HCT116 (cell line): Measurements from ENCODE around the gene MYADM. TPM values are rescaled to one million over a fixed set of nuclear protein-coding genes. Genes with fewer than 3 reads are reported as not detected.

Experiments
- ATAC-seq: fragments of 200-7000 bp; cut with Tn5 transposase; 2 replicates; pipeline ENCODE4 v1.9.1; 2020; ENCODE audit warnings: mild to moderate bottlenecking, moderate library complexity
- BruUV-seq: library from RNA; stranded (reverse); fragments of 400-500 nt; replicated peaks from 2 replicates; lab custom pipeline; 2021; lab: Mats Ljungman, UMichigan
- CTCF ChIA-PET: fragments of 300-600 bp; sonication (Branson Sonifier 250); formaldehyde crosslinking; loops from one replicate; lab custom pipeline; 2021; ENCODE audit warnings: antibody characterized with exemption; lab: Charles Lee
- POLR2A ChIA-PET: fragments of 300-600, 350-600 bp; sonication (Branson Sonifier 250); formaldehyde crosslinking; loops from one replicate; lab custom pipeline; 2021; ENCODE audit warnings: antibody characterized with exemption; lab: Charles Lee
- RAD21 ChIA-PET, 2 experiments: fragments of 300-600 bp; sonication (Branson Sonifier 250); formaldehyde crosslinking; loops; one replicate each; lab custom pipeline; 2023; ENCODE audit warnings: low total read pairs in 2 of 2; ENCODE audit not compliant: uncharacterized antibody in 2 of 2, unreplicated experiment in 2 of 2, low non-redundant PET in 1 of 2; lab: Charles Lee
- DNase-seq: peaks from one replicate; pipeline ENCODE4 v3.0.0-alpha.2; 2010; ENCODE audit warnings: low read depth, low spot score
- H2AFZ ChIP-seq: fragments of 200-600 bp; shearing (Covaris generic), sonication (generic); 2 replicates; pipeline ENCODE4 v1.6.1; 2017; ENCODE audit warnings: low read depth, mixed run types, mixed read lengths, antibody characterized with exemption, low read length; ENCODE audit not compliant: poor library complexity, severe bottlenecking
- H3K27ac ChIP-seq: 2 replicates; pipeline ENCODE4 v1.5.1; 2012; ENCODE audit warnings: low read depth, low read length
- H3K27me3 ChIP-seq: fragments of 200-600 bp; sonication (generic); 2 replicates; pipeline ENCODE4 v1.6.1; 2016; ENCODE audit warnings: mixed run types, low read length, mixed read lengths; ENCODE audit not compliant: insufficient read depth
- H3K36me3 ChIP-seq, 2 experiments: fragments of 200-500 bp in 1 of 2; fragments of 200-600 bp in 1 of 2; sonication (Bioruptor generic) in 1 of 2; sonication (generic) in 1 of 2; 2 replicates each; pipeline versions ENCODE4 v1.5.1 to v1.6.1; 2014 to 2016; ENCODE audit warnings: low read length in 2 of 2, inconsistent platforms in 1 of 2, mixed read lengths in 1 of 2, mixed run types in 1 of 2; ENCODE audit not compliant: insufficient read depth in 2 of 2, control insufficient read depth in 1 of 2
- H3K4me1 ChIP-seq, 2 experiments: fragments of 200-600 bp in 1 of 2; sonication (generic) in 1 of 2; 2 replicates each; pipeline versions ENCODE4 v1.5.1 to v1.6.1; 2012 to 2017; ENCODE audit warnings: low read length in 2 of 2, inconsistent platforms in 1 of 2, mild to moderate bottlenecking in 1 of 2, mixed read lengths in 1 of 2, mixed run types in 1 of 2, moderate library complexity in 1 of 2; ENCODE audit not compliant: insufficient read depth in 2 of 2, control insufficient read depth in 1 of 2
- H3K4me2 ChIP-seq: fragments of 200-600 bp; sonication (generic); 2 replicates; pipeline ENCODE4 v1.6.1; 2017; ENCODE audit warnings: mixed run types, low read length, mixed read lengths
- H3K4me3 ChIP-seq, 2 experiments: fragments of 200-600 bp in 1 of 2; sonication (generic) in 1 of 2; replicated peaks in 1 of 2; 2 replicates each; pipeline ENCODE4 v1.5.1; 2011 to 2016; ENCODE audit warnings: low read length in 2 of 2, control low read depth in 1 of 2, low read depth in 1 of 2, mild to moderate bottlenecking in 1 of 2, mixed read lengths in 1 of 2, mixed run types in 1 of 2
- H3K79me2 ChIP-seq: fragments of 200-600 bp; sonication (generic); 2 replicates; pipeline ENCODE4 v1.6.1; 2017; ENCODE audit warnings: mild to moderate bottlenecking, mixed run types, low read length, moderate library complexity, mixed read lengths; ENCODE audit not compliant: insufficient read depth
- H3K9ac ChIP-seq: fragments of 200-600 bp; sonication (generic); 2 replicates; pipeline ENCODE4 v1.6.1; 2016; ENCODE audit warnings: low read length, mixed read lengths
- H3K9me2 ChIP-seq: fragments of 200-600 bp; sonication (generic), shearing (Covaris generic); 2 replicates; pipeline ENCODE4 v1.6.1; 2017; ENCODE audit warnings: mixed run types, mild to moderate bottlenecking, moderate library complexity; ENCODE audit not compliant: insufficient read depth
- H3K9me3 ChIP-seq, 2 experiments: fragments of 200-500 bp in 1 of 2; fragments of 200-600 bp in 1 of 2; sonication (Bioruptor generic) in 1 of 2; sonication (generic) in 1 of 2; 2 replicates each; pipeline ENCODE4 v1.6.1; 2014 to 2017; ENCODE audit warnings: low read length in 2 of 2, mixed read lengths in 2 of 2, inconsistent platforms in 1 of 2, low read depth in 1 of 2, mild to moderate bottlenecking in 1 of 2, mixed run types in 1 of 2, moderate library complexity in 1 of 2; ENCODE audit not compliant: control insufficient read depth in 1 of 2, insufficient read depth in 1 of 2
- H4K20me1 ChIP-seq: fragments of 200-600 bp; sonication (generic), shearing (Covaris generic); 2 replicates; pipeline ENCODE4 v1.6.1; 2017; ENCODE audit warnings: mixed run types, mild to moderate bottlenecking, moderate library complexity; ENCODE audit not compliant: insufficient read depth
- ATF3 ChIP-seq: IDR thresholded peaks from 2 replicates; pipeline ENCODE4 v1.6.1; 2012
- CBX3 ChIP-seq: IDR thresholded peaks from 2 replicates; pipeline ENCODE4 v1.6.1; 2012; ENCODE audit warnings: low read depth
- EGR1 ChIP-seq: IDR thresholded peaks from 2 replicates; pipeline ENCODE4 v1.6.1; 2012; ENCODE audit warnings: low read depth
- EZH2 ChIP-seq: fragments of 200-600 bp; sonication (generic); IDR thresholded peaks from 2 replicates; pipeline ENCODE4 v1.6.1; 2017; ENCODE audit warnings: antibody characterized with exemption, mixed run types
- EZH2phosphoT487 ChIP-seq: fragments of 200-600 bp; IDR thresholded peaks from 2 replicates; pipeline ENCODE4 v1.6.1; 2018; ENCODE audit warnings: antibody characterized with exemption, borderline replicate concordance
- POLR2A ChIP-seq: IDR thresholded peaks from 2 replicates; pipeline ENCODE4 v1.7.0; 2011; ENCODE audit warnings: borderline replicate concordance; ENCODE audit not compliant: insufficient read depth, insufficient read length; ENCODE audit errors: extremely low read depth
- RAD21 ChIP-seq: IDR thresholded peaks from 2 replicates; pipeline ENCODE4 v1.6.1; 2012; ENCODE audit warnings: low read depth, mild to moderate bottlenecking
- SP1 ChIP-seq: IDR thresholded peaks from 2 replicates; pipeline ENCODE4 v1.6.1; 2012; ENCODE audit warnings: low read depth
- SRF ChIP-seq: IDR thresholded peaks from 2 replicates; pipeline ENCODE4 v1.6.1; 2012; ENCODE audit warnings: low read depth
- YY1 ChIP-seq: IDR thresholded peaks from 2 replicates; pipeline ENCODE4 v1.6.1; 2011; ENCODE audit warnings: low read length, low read depth, moderate library complexity, mild to moderate bottlenecking; ENCODE audit not compliant: insufficient replicate concordance; ENCODE audit errors: extremely low read depth
- ZNF274 ChIP-seq: fragments of 200-500 bp; sonication (Bioruptor generic); IDR thresholded peaks from 2 replicates; pipeline ENCODE4 v1.6.1; 2014; ENCODE audit warnings: mild to moderate bottlenecking, low read depth, low read length, inconsistent platforms
- intact Hi-C: fragments of 100-400 bp; cut with micrococcal nuclease; formaldehyde crosslinking; loops from 2 replicates; pipeline ENCODE4 v1.10.0; 2022
- total RNA-seq: library from RNA; stranded (reverse); gene quantifications from one replicate; pipeline ENCODE4 v1.2.1, GENCODE V29; 2021; ENCODE audit not compliant: unreplicated experiment
- TF ChIP-seq, protein P1 (sequence below): IDR thresholded peaks from 2 replicates; pipeline ENCODE4 v1.6.1; 2011; ENCODE audit warnings: mild to moderate bottlenecking, low read length, moderate library complexity; ENCODE audit not compliant: insufficient replicate concordance; ENCODE audit errors: extremely low read depth

Gene MYADM
- total RNA-seq, 1 experiment from 2014 or later, result 79.6 TPM

- TF ChIP-seq CBX3 (no peak), EZH2 (no peak), ATF3 (no peak), RAD21 (no peak), YY1 (no peak), SP1 (no peak), POLR2A (no peak), EGR1 (no peak), EZH2phosphoT487 (no peak)
- TF ChIP-seq, all 23 proteins: peak for 0
These were observed 39.5 kb downstream of the MYADM start (continued) for GRCh38 chr19:53907193-53907581.

DNA sequence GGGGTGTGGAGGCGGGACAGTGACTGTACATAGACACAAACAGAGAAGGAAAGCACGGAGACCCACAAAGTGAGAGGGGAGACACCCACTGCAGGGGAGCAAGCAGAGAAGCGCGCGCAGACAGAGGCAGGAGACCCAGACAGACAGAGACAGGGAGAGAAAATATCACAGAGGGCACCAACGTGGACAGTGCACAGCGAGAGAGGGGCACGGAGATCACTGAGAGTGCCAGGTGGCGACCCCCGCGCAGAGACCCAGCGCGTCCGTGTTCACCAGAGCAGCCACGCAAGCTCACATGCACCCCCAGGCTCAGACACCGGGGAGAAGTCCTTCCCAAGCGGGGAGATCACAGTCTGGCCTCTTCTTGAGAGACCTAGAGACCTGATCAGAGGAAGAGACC is 40.0 kb downstream of the MYADM start:
- Histone ChIP-seq H3K4me2 (no peak overlapping the region), H3K4me1 (peaks cover 0 to 12% of the 10 kb centered on the region in 2 experiments; a peak in 2 of 4 replicates), H3K9me3 (no peaks in the 10 kb centered on the region), H3K79me2 (no peaks in the 10 kb centered on the region), H3K27me3 (peaks cover 14% of the 10 kb centered on the region; the same call in 1 of the 2 replicates), H3K27ac (no peak overlapping the region), H3K9me2 (no peaks in the 10 kb centered on the region), H4K20me1 (no peaks in the 10 kb centered on the region), H3K4me3 (no peak overlapping the region), H3K36me3 (no peaks in the 10 kb centered on the region), H2AFZ (no peak overlapping the region), H3K9ac (no peak overlapping the region)
- no peak for DNase-seq
- ATAC-seq, result no peak
- RAD21 ChIA-PET, result no interaction called here
- intact Hi-C loops, result loop anchor here (5.0 kb wide), 1 partner anchor 115 kb away; no protein-coding TSS in a partner anchor
- TF ChIP-seq ZNF274, result no peak
- no peak for TF ChIP-seq SRF
- TF ChIP-seq, protein P1, sequence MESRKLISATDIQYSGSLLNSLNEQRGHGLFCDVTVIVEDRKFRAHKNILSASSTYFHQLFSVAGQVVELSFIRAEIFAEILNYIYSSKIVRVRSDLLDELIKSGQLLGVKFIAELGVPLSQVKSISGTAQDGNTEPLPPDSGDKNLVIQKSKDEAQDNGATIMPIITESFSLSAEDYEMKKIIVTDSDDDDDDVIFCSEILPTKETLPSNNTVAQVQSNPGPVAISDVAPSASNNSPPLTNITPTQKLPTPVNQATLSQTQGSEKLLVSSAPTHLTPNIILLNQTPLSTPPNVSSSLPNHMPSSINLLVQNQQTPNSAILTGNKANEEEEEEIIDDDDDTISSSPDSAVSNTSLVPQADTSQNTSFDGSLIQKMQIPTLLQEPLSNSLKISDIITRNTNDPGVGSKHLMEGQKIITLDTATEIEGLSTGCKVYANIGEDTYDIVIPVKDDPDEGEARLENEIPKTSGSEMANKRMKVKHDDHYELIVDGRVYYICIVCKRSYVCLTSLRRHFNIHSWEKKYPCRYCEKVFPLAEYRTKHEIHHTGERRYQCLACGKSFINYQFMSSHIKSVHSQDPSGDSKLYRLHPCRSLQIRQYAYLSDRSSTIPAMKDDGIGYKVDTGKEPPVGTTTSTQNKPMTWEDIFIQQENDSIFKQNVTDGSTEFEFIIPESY, result no peak
- TF ChIP-seq POLR2A, result no peak
- no peak for TF ChIP-seq ATF3
- CTCF ChIA-PET, result no interaction called here
- no TSS peak for BruUV-seq
- POLR2A ChIA-PET, result no interaction called here
